ENCODE measurements around the gene FADS2. TPM values are rescaled to one million over a fixed set of nuclear protein-coding genes. Genes with fewer than 3 reads are reported as not detected.

The FADS2 gene
- total and polyA plus RNA-seq, 5 donors from 2014 or later: 0.23 to 19.7 (median 7.1) TPM; not detected in 1

DNA sequence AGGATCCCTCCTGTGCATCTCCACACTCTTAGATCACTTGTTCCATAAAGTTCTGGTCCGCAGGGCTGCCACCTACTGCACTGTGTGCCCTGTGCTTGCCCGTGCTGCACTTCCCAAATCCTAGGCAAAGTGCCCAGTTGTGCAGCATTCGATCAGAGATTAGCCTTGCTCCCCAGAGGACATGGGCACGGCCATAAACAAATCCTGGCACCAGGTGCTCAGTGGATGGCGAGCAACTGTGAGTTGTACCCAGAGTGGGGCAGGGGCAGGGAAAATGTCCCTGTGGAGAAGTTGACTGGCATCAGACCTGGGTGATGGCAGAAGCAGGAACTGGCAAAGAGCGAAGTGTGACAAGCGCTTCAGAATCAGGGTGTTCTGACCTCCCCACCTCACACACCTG lies 4.7 kb downstream of the FADS2 start:
- Mint-ChIP-seq H3K4me1 (peaks cover 4 to 30% (median 5%) of the 10 kb centered on the region in 4 donors), H3K4me3 (peak overlapping the region in 1 of 4 donors; percentile 50), H3K27me3 (peaks cover 40% of the 10 kb centered on the region), H3K9me3 (no peaks in the 10 kb centered on the region), H3K36me3 (no peaks in the 10 kb centered on the region), H3K27ac (no peak overlapping the region)
- DNase-seq: no peak
- no peaks in the 10 kb centered on the region for H3K9me3 ChIP-seq (ENCODE audit: control insufficient read depth in 2 of 2, low read length in 2 of 2)
- peaks cover 30% of the 10 kb centered on the region for H3K4me1 ChIP-seq (ENCODE audit: control insufficient read depth, insufficient read depth, low read length, poor library complexity, severe bottlenecking)
- H3K36me3 ChIP-seq (ENCODE audit: control insufficient read depth, insufficient read depth, low read length): no peaks in the 10 kb centered on the region
- H3K27me3 ChIP-seq (ENCODE audit: control insufficient read depth, insufficient read depth, low read length): peaks cover 4% of the 10 kb centered on the region
- no peak overlapping the region for H3K27ac ChIP-seq (ENCODE audit: insufficient read depth, low read length, poor library complexity, severe bottlenecking)
- ATAC-seq (ENCODE audit: low read depth in 2 of 2): no peak
- H3K4me3 ChIP-seq (ENCODE audit: low read depth, low read length): no peak overlapping the region

DNA sequence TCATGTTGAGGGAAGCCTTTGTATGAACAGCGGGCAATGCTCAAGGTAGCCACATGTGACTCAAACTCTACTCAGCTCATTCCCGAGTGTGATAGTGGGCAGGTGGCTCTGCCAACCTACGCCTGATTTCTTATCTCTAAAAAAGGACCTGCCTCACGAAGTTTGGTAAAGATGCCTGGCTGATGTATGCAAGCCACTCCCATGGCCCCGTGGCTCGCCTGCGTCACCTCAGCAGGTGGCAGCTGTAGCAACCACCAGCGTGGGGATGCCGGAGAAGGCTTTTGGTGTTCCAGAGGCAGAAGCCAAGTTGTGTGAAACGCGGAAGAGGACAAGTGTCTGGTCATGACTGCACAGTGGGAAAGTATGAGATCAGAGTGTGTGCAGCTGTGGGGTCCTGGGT lies 5.4 kb downstream of the FADS2 start:
- DNase-seq (no peak), ATAC-seq (ENCODE audit: low read depth in 2 of 2) (no peak)
- peak overlapping the region in 1 of 4 donors; percentile 50 for H3K4me3 Mint-ChIP-seq
- H3K4me1 Mint-ChIP-seq: peaks cover 2 to 26% (median 4%) of the 10 kb centered on the region in 4 donors
- H3K4me3 ChIP-seq (ENCODE audit: low read depth, low read length): no peak overlapping the region
- no peak overlapping the region for H3K27ac ChIP-seq (ENCODE audit: insufficient read depth, low read length, poor library complexity, severe bottlenecking)
- H3K4me1 ChIP-seq (ENCODE audit: control insufficient read depth, insufficient read depth, low read length, poor library complexity, severe bottlenecking): peaks cover 23% of the 10 kb centered on the region
- peaks cover 38% of the 10 kb centered on the region for H3K27me3 Mint-ChIP-seq
- H3K9me3 ChIP-seq (ENCODE audit: control insufficient read depth in 2 of 2, low read length in 2 of 2): no peaks in the 10 kb centered on the region
- H3K27ac Mint-ChIP-seq: peak overlapping the region in 1 of 3 donors; percentile 71
- no peaks in the 10 kb centered on the region for H3K36me3 ChIP-seq (ENCODE audit: control insufficient read depth, insufficient read depth, low read length)
- no peaks in the 10 kb centered on the region for H3K36me3 Mint-ChIP-seq
- peaks cover 4% of the 10 kb centered on the region for H3K27me3 ChIP-seq (ENCODE audit: control insufficient read depth, insufficient read depth, low read length)
- no peaks in the 10 kb centered on the region for H3K9me3 Mint-ChIP-seq

DNA sequence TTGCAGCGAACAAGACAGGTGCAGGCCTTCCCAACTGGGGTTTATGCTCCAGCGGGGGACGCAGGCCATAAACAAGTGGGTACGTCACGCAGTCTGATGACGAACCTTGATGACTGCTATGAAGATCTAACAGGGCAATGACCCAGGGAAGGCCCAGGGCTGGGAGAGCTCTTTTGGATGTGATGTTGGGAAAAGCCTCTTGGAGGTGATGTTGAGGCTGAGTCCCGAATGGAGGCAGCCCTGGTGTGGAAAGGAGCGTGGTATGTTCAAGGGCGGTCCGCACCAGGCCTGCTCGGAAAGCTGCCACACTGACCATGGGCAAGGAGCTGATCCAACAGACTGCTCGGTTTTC lies 5.8 kb downstream of the FADS2 start:
- Mint-ChIP-seq H3K27me3 (peaks cover 35% of the 10 kb centered on the region), H3K4me1 (peaks cover 0 to 23% (median 4%) of the 10 kb centered on the region in 4 donors), H3K27ac (peak overlapping the region in 1 of 3 donors; percentile 71), H3K4me3 (peak overlapping the region in 1 of 4 donors; percentile 50), H3K9me3 (no peaks in the 10 kb centered on the region), H3K36me3 (no peaks in the 10 kb centered on the region)
- DNase-seq: no peak
- Histone ChIP-seq H3K4me3 (ENCODE audit: low read depth, low read length) (no peak overlapping the region), H3K9me3 (ENCODE audit: control insufficient read depth in 2 of 2, low read length in 2 of 2) (no peaks in the 10 kb centered on the region), H3K36me3 (ENCODE audit: control insufficient read depth, insufficient read depth, low read length) (no peaks in the 10 kb centered on the region), H3K27me3 (ENCODE audit: control insufficient read depth, insufficient read depth, low read length) (peaks cover 4% of the 10 kb centered on the region), H3K4me1 (ENCODE audit: control insufficient read depth, insufficient read depth, low read length, poor library complexity, severe bottlenecking) (peaks cover 19% of the 10 kb centered on the region), H3K27ac (ENCODE audit: insufficient read depth, low read length, poor library complexity, severe bottlenecking) (no peak overlapping the region)
- ATAC-seq (ENCODE audit: low read depth in 2 of 2): no peak

DNA sequence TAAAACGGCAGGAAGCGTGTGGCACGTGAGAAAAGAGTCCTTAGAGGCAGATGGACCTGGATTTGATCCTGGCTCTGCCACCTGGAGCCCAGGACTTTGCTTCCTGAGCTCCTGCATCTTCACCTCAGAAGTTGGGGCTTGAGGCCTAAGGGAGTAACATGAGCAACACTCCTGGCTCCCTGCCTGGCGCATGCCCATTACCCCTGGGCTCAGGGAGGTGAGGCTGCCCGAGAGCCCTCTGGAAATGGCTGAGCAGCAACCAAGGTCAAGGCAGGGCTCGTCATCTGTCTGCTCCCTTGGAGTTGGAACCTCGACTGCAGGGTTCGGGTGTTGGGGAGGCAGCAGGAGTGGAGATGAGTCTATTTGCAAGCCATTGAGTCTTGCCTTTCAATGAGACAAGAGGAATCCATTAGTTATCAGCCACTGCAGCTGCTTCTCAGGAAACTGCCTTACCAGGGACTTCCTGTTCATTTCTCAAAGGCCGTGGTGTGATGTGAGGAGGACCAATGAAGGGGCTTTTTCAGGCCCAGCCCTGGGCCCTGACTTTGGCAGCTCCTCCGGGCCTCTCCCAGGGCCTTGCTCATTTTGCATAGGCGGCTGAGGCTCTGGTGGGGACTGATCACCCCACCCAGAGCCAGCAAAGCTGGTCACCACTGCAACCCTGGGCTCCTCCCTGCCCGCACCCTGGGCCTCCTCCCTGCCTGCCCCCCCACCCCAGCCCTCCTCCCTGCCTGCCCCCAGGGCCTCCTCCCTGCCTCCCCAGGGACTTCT lies 6.4 kb downstream of the FADS2 start:
- peak; percentile 68 to 80 for ATAC-seq (ENCODE audit: low read depth in 2 of 2)
- H3K9me3 ChIP-seq (ENCODE audit: control insufficient read depth in 2 of 2, low read length in 2 of 2): no peaks in the 10 kb centered on the region
- Mint-ChIP-seq H3K4me3 (peak overlapping the region in 1 of 4 donors; percentile 50), H3K27ac (peak overlapping the region in 2 of 3 donors; percentile 15 to 20), H3K9me3 (no peaks in the 10 kb centered on the region), H3K4me1 (peaks cover 0 to 20% (median 4%) of the 10 kb centered on the region in 4 donors), H3K36me3 (no peaks in the 10 kb centered on the region), H3K27me3 (peaks cover 29% of the 10 kb centered on the region)
- H3K27ac ChIP-seq (ENCODE audit: insufficient read depth, low read length, poor library complexity, severe bottlenecking): peak overlapping the region; percentile 10
- DNase-seq: peak in 2 of 3 donors; percentile 21 to 89
- H3K27me3 ChIP-seq (ENCODE audit: control insufficient read depth, insufficient read depth, low read length): peaks cover 4% of the 10 kb centered on the region
- no peaks in the 10 kb centered on the region for H3K36me3 ChIP-seq (ENCODE audit: control insufficient read depth, insufficient read depth, low read length)
- H3K4me1 ChIP-seq (ENCODE audit: control insufficient read depth, insufficient read depth, low read length, poor library complexity, severe bottlenecking): peaks cover 13% of the 10 kb centered on the region
- H3K4me3 ChIP-seq (ENCODE audit: low read depth, low read length): no peak overlapping the region

DNA sequence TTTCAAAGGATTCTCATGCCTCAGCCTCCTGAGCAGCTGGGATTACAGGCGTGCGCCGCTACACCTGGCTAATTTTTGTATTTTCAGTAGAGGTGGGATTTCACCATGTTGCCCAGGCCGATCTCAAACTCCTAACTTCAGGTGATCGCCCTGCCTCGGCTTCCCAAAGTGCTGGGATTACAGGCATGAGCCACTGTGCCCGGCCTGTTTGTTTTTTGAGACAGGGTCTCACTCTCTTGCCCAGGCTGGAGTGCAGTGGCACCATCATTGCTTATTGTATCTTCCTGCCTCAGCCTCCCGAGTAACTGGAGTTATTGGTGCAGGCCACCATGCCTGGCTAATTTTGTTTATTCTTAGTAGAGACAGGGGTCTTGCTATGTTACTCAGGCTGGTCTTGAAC lies 8.1 kb downstream of the FADS2 start:
- Mint-ChIP-seq H3K4me1 (peaks cover 0 to 20% (median 4%) of the 10 kb centered on the region in 4 donors), H3K36me3 (no peaks in the 10 kb centered on the region), H3K27ac (no peak overlapping the region), H3K9me3 (no peaks in the 10 kb centered on the region), H3K27me3 (peaks cover 18% of the 10 kb centered on the region), H3K4me3 (no peak overlapping the region)
- Histone ChIP-seq H3K4me1 (ENCODE audit: control insufficient read depth, insufficient read depth, low read length, poor library complexity, severe bottlenecking) (peaks cover 12% of the 10 kb centered on the region), H3K27ac (ENCODE audit: insufficient read depth, low read length, poor library complexity, severe bottlenecking) (no peak overlapping the region), H3K27me3 (ENCODE audit: control insufficient read depth, insufficient read depth, low read length) (no peaks in the 10 kb centered on the region), H3K9me3 (ENCODE audit: control insufficient read depth in 2 of 2, low read length in 2 of 2) (no peaks in the 10 kb centered on the region), H3K36me3 (ENCODE audit: control insufficient read depth, insufficient read depth, low read length) (no peaks in the 10 kb centered on the region), H3K4me3 (ENCODE audit: low read depth, low read length) (no peak overlapping the region)
- ATAC-seq (ENCODE audit: low read depth in 2 of 2) (no peak), DNase-seq (no peak)

DNA sequence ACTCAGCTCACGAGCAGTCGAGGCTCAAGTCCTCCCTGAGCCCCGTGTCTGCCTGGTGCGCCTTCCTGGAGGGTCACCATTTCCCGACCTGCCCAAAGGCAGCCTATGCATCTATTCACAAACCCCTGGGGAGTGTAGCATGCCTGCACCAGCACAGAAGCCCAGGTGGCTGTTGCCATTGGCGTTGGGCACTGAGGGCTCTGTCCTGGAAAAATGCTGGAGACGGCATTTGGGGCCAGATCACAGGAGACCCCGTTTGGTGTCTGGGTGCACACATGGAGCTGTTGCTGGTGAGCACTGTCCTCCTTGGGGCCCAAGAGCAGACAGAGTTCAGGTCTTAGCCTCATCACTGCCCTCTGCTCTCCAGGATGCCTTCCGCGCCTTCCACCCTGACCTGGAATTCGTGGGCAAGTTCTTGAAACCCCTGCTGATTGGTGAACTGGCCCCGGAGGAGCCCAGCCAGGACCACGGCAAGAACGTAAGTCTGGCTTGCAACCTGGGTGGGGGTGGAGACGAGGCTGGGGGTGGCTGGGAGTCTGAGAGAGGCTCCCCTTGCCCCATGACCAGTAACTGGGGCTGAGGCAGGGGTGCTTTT lies 9.4 kb downstream of the FADS2 start:
- no peak overlapping the region for H3K4me3 Mint-ChIP-seq
- DNase-seq: no peak

DNA sequence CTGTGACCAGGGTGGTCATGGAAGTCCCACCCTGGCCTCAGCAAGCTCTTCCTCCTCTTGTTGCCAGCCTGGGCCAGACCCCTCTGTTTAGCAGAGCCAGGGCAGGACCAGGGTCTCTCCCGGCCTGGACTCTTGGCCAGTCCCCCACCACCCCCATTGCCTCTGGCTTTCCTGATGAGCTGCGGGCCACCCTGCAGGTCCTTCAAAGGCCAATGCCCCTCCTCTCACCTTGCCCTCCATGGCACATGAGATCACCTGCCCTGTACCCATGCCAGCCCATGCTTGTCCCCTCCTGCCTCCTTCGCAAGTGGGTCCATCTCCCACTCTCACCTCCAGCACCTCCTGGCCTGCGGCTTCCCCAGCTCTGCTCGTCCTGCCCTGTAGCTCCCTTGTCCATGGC lies 10.4 kb downstream of the FADS2 start:
- Histone ChIP-seq H3K9me3 (ENCODE audit: control insufficient read depth in 2 of 2, low read length in 2 of 2) (no peaks in the 10 kb centered on the region), H3K4me3 (ENCODE audit: low read depth, low read length) (no peak overlapping the region), H3K27me3 (ENCODE audit: control insufficient read depth, insufficient read depth, low read length) (no peaks in the 10 kb centered on the region), H3K27ac (ENCODE audit: insufficient read depth, low read length, poor library complexity, severe bottlenecking) (no peak overlapping the region), H3K36me3 (ENCODE audit: control insufficient read depth, insufficient read depth, low read length) (no peaks in the 10 kb centered on the region), H3K4me1 (ENCODE audit: control insufficient read depth, insufficient read depth, low read length, poor library complexity, severe bottlenecking) (peaks cover 12% of the 10 kb centered on the region)
- no peak overlapping the region for H3K27ac Mint-ChIP-seq
- DNase-seq (no peak), ATAC-seq (ENCODE audit: low read depth in 2 of 2) (no peak)
- no peaks in the 10 kb centered on the region for H3K9me3 Mint-ChIP-seq
- H3K4me3 Mint-ChIP-seq: no peak overlapping the region
- no peaks in the 10 kb centered on the region for H3K36me3 Mint-ChIP-seq
- H3K4me1 Mint-ChIP-seq: peaks cover 0 to 17% (median 3%) of the 10 kb centered on the region in 4 donors
- peaks cover 11% of the 10 kb centered on the region for H3K27me3 Mint-ChIP-seq

More for the DNA sequence above, 9.4 kb downstream of the FADS2 start:
- Histone ChIP-seq H3K4me1 (ENCODE audit: control insufficient read depth, insufficient read depth, low read length, poor library complexity, severe bottlenecking) (peaks cover 12% of the 10 kb centered on the region), H3K27me3 (ENCODE audit: control insufficient read depth, insufficient read depth, low read length) (no peaks in the 10 kb centered on the region), H3K36me3 (ENCODE audit: control insufficient read depth, insufficient read depth, low read length) (no peaks in the 10 kb centered on the region), H3K27ac (ENCODE audit: insufficient read depth, low read length, poor library complexity, severe bottlenecking) (no peak overlapping the region), H3K9me3 (ENCODE audit: control insufficient read depth in 2 of 2, low read length in 2 of 2) (no peaks in the 10 kb centered on the region), H3K4me3 (ENCODE audit: low read depth, low read length) (no peak overlapping the region)
- Mint-ChIP-seq H3K4me1 (peaks cover 0 to 20% (median 4%) of the 10 kb centered on the region in 4 donors), H3K36me3 (no peaks in the 10 kb centered on the region), H3K27ac (no peak overlapping the region), H3K27me3 (peaks cover 11% of the 10 kb centered on the region), H3K9me3 (no peaks in the 10 kb centered on the region)
- ATAC-seq (ENCODE audit: low read depth in 2 of 2): no peak

Measured in CD4-positive, CD25-positive, alpha-beta regulatory T cell (primary cell).